HepG2 (cell line): ENCODE data around the gene MAML1. TPM values are rescaled to one million over a fixed set of nuclear protein-coding genes. Genes with fewer than 3 reads are reported as not detected.

Experiments used
- ARID3A ChIP-seq: IDR thresholded peaks from 2 replicates; pipeline ENCODE4 v1.6.1; 2012; ENCODE audit warnings: low read depth, low read length, improper control_type of control experiment
- IKZF5 ChIP-seq: IDR thresholded peaks from 2 replicates; pipeline ENCODE4 v1.6.1; 2018; ENCODE audit warnings: missing genetic modification reagents, mild to moderate bottlenecking, missing compliant biosample characterization
- KLF11 ChIP-seq: IDR thresholded peaks from 2 replicates; pipeline ENCODE4 v1.6.1; 2016; ENCODE audit warnings: missing compliant biosample characterization
- MAF1 ChIP-seq: sonication (generic); formaldehyde crosslinking; IDR thresholded peaks from 2 replicates; pipeline ENCODE4 v1.5.0; 2020; ENCODE audit warnings: missing genetic modification reagents, borderline replicate concordance
- PATZ1 ChIP-seq: sonication (generic); formaldehyde crosslinking; IDR thresholded peaks from 2 replicates; pipeline ENCODE4 v1.4.0; 2020; ENCODE audit warnings: missing genetic modification reagents
- RAD21 ChIP-seq: fragments of 450-650 bp; formaldehyde crosslinking; IDR thresholded peaks from 2 replicates; pipeline ENCODE4 v1.5.0; 2020; ENCODE audit warnings: mild to moderate bottlenecking
- SMC3 ChIP-seq: IDR thresholded peaks from 2 replicates; pipeline ENCODE4 v1.6.1; 2011; ENCODE audit warnings: low read length, improper control_type of control experiment
- ZNF10 ChIP-seq: sonication (generic); formaldehyde crosslinking; IDR thresholded peaks from 2 replicates; pipeline ENCODE4 v1.4.0; 2020; ENCODE audit warnings: mild to moderate bottlenecking, low read depth, missing genetic modification reagents, borderline replicate concordance
- ZNF614 ChIP-seq: IDR thresholded peaks from 2 replicates; pipeline ENCODE4 v1.6.1; 2018; ENCODE audit warnings: missing biosample characterization, missing genetic modification reagents, inconsistent platforms, borderline replicate concordance
- ZNF792 ChIP-seq: IDR thresholded peaks from 2 replicates; pipeline ENCODE4 v1.6.1; 2016
- polyA plus RNA-seq, 8 experiments: library from polyadenylated mRNA; depleted of rRNA in 3 of 8; stranded (reverse) in 7 of 8; unstranded in 1 of 8; fragments of >200 nt; fragmentation: Illumina TruSeq in 4 of 8; extraction: Trizol in 4 of 8; gene quantifications; 2 replicates each; pipeline versions ENCODE4 v1.2.1 to v1.2.3, GENCODE V29; 2011 to 2016; ENCODE audit warnings: low read depth in 4 of 8, missing spikeins in 1 of 8, mixed read lengths in 1 of 8; ENCODE audit not compliant: insufficient read depth in 1 of 8
- total RNA-seq, 5 experiments: library from RNA; depleted of rRNA; stranded (reverse); fragments of >200 nt; fragmentation: Illumina TruSeq; extraction: Trizol; gene quantifications; 2 replicates each; pipeline ENCODE4 v1.2.3, GENCODE V29; 2016; ENCODE audit warnings: low read depth in 1 of 5

MAML1 gene
- total and polyA plus RNA-seq, 2 of the 13 experiments (the other 11 are each of a cell fraction or from before 2014, with no cell fraction given), result 10.0 to 10.8 TPM

GRCh38 chr5:179763215-179763945, 30.8 kb downstream of the MAML1 start (continued):
- peak; percentile 78 for TF ChIP-seq SMC3
- 0 out of 2 replicates have a peak, but pooled peaks have one; percentile 30 for TF ChIP-seq KLF11
- TF ChIP-seq IKZF5 (CRISPR knock-in tag), result 0 out of 2 replicates have a peak, but pooled peaks have one; percentile 22
- TF ChIP-seq MAF1 (CRISPR knock-in tag), result no peak
- TF ChIP-seq ZNF792, result no peak
- TF ChIP-seq ZNF614 (CRISPR knock-in tag), result no peak
- TF ChIP-seq PATZ1, result 0 out of 2 replicates have a peak, but pooled peaks have one; percentile 20
- TF ChIP-seq ARID3A, result peak; percentile 59; the same call in 1 of the 2 replicates
- TF ChIP-seq RAD21 (CRISPR knock-in tag), result peak; percentile 65
- TF ChIP-seq ZNF10 (CRISPR knock-in tag), result no peak
- TF ChIP-seq, all 625 proteins: peak for 18
